Stomach (tissue), 9 donors: ENCODE measurements around the gene MAP3K5. TPM values are rescaled to one million over a fixed set of nuclear protein-coding genes. Genes with fewer than 3 reads are reported as not detected.

ENCODE experiments used
- DNase-seq, 2 donors: peaks; one replicate each; pipeline versions ENCODE4 v3.0.0 to v3.0.0-alpha.2; 2013 to 2019
- H3K27ac ChIP-seq, 5 donors: fragments of 200-600 bp in 4 of 5; sonication (generic) in 4 of 5; one replicate each; pipeline ENCODE4 v1.5.1; 2013 to 2019; ENCODE audit warnings: mild to moderate bottlenecking in 1 of 5, moderate library complexity in 1 of 5
- H3K27me3 ChIP-seq, 3 donors: fragments of 200-600 bp; sonication (generic); one replicate each; pipeline ENCODE4 v1.5.1; 2017 to 2019; ENCODE audit warnings: mixed run types in 1 of 3
- H3K36me3 ChIP-seq, 4 donors: fragments of 200-600 bp; sonication (generic); 1 replicate in 3 of 4; 2 replicates in 1 of 4; pipeline ENCODE4 v1.5.1; 2016 to 2019
- H3K4me1 ChIP-seq, 4 donors: fragments of 200-600 bp; sonication (generic); one replicate each; pipeline ENCODE4 v1.5.1; 2016 to 2019
- H3K4me3 ChIP-seq, 4 donors: fragments of 200-600 bp; sonication (generic) in 3 of 4; one replicate each; pipeline ENCODE4 v1.5.1; 2016 to 2019; ENCODE audit warnings: mild to moderate bottlenecking in 1 of 4
- H3K9me3 ChIP-seq, 4 donors: fragments of 200-600 bp; sonication (generic); one replicate each; pipeline ENCODE4 v1.5.1; 2016 to 2019
- EP300 ChIP-seq: sonication (generic); formaldehyde crosslinking; IDR thresholded peaks from one replicate; pipeline ENCODE4 v1.6.1; 2017; ENCODE audit warnings: antibody characterized with exemption
- POLR2A ChIP-seq, 4 donors: fragments of 450-650 bp; IDR thresholded peaks; one replicate each; pipeline ENCODE4 v1.6.1; 2016; ENCODE audit warnings: antibody characterized with exemption in 4 of 4, control low read depth in 2 of 4, mild to moderate bottlenecking in 1 of 4, moderate library complexity in 1 of 4
- POLR2AphosphoS5 ChIP-seq, 3 donors: sonication (generic); formaldehyde crosslinking; IDR thresholded peaks; one replicate each; pipeline ENCODE4 v1.6.1; 2016; ENCODE audit warnings: antibody characterized with exemption in 3 of 3
- WGBS, 5 donors: extraction: QIAGEN DNeasy Blood & Tissue Kit in 3 of 5; methylation state at CpG; one replicate each; pipeline versions ENCODE4 v1.1.5 to v1.1.7; 2013 to 2018; 5-methylcytosine and 5-hydroxymethylcytosine counted together
- intact Hi-C: fragments of 100-400 bp; cut with DNase I; formaldehyde crosslinking; loops from one replicate; pipeline ENCODE4 v1.15.1; 2023; ENCODE audit warnings: low total_unique reads
- polyA plus RNA-seq, 3 donors: library from polyadenylated mRNA; stranded (reverse); fragments of 200-250 nt; gene quantifications; one replicate each; pipeline ENCODE4 v1.2.3, GENCODE V29; 2013
- total RNA-seq, 5 donors: library from RNA; depleted of rRNA; stranded (reverse); fragments of >200 nt; gene quantifications; one replicate each; pipeline versions ENCODE4 v1.1.0 to v1.2.3, GENCODE V29; 2014 to 2016
- TF ChIP-seq, protein P1 (sequence below), 7 experiments: fragments of 450-650 bp in 4 of 7; fragments of 200-600 bp in 3 of 7; sonication (generic) in 3 of 7; IDR thresholded peaks; one replicate each; pipeline ENCODE4 v1.5.1; 2016 to 2019; ENCODE audit warnings: antibody characterized with exemption in 7 of 7, control low read depth in 2 of 7, mild to moderate bottlenecking in 1 of 7
- donor health status: healthy with polysubstance abuse.
- donor health status: Bipolar disorder and iron deficiency.
- donor health status: healthy.

MAP3K5 gene
- total and polyA plus RNA-seq, 8 donors: 4.9 to 40.3 (median 23.6) TPM

DNA sequence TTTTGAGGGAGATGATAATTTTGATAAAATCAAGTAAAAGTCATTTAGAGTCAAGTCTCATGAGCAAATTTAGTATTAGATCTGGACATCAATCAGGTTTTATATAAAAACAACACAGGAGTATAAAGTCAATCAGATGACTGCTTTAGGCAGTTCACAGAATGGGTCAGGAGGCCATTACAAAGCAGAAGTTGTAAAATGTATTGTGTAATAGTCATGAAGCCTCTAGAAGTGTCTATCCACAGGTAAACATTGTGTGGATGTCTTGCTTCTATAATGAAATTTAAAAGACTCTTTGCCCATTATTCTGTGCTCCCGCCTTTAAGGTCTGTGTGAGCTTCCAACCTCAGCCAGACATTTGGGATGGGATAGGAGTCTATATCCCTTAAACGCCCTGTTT is 270.9 kb downstream of the MAP3K5 start:
- Histone ChIP-seq H3K27me3 (no peaks in the 10 kb centered on the region), H3K27ac (no peak overlapping the region), H3K4me1 (peaks cover 0 to 34% (median 10%) of the 10 kb centered on the region in 4 donors), H3K36me3 (no peaks in the 10 kb centered on the region), H3K4me3 (no peak overlapping the region), H3K9me3 (no peaks in the 10 kb centered on the region)
- TF ChIP-seq EP300 (no peak), POLR2A (IDR thresholded peaks at IDR 0.05) (no peak), POLR2AphosphoS5 (IDR thresholded peaks at IDR 0.05) (no peak)
- TF ChIP-seq, protein P1, sequence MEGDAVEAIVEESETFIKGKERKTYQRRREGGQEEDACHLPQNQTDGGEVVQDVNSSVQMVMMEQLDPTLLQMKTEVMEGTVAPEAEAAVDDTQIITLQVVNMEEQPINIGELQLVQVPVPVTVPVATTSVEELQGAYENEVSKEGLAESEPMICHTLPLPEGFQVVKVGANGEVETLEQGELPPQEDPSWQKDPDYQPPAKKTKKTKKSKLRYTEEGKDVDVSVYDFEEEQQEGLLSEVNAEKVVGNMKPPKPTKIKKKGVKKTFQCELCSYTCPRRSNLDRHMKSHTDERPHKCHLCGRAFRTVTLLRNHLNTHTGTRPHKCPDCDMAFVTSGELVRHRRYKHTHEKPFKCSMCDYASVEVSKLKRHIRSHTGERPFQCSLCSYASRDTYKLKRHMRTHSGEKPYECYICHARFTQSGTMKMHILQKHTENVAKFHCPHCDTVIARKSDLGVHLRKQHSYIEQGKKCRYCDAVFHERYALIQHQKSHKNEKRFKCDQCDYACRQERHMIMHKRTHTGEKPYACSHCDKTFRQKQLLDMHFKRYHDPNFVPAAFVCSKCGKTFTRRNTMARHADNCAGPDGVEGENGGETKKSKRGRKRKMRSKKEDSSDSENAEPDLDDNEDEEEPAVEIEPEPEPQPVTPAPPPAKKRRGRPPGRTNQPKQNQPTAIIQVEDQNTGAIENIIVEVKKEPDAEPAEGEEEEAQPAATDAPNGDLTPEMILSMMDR (IDR thresholded peaks at IDR 0.05): no peak
- WGBS, 5 donors: 60 to 91% (median 87%) methylated on average over 2 of the region's 2 CpGs
- intact Hi-C loops: no loop called here
- no peak for DNase-seq

DNA sequence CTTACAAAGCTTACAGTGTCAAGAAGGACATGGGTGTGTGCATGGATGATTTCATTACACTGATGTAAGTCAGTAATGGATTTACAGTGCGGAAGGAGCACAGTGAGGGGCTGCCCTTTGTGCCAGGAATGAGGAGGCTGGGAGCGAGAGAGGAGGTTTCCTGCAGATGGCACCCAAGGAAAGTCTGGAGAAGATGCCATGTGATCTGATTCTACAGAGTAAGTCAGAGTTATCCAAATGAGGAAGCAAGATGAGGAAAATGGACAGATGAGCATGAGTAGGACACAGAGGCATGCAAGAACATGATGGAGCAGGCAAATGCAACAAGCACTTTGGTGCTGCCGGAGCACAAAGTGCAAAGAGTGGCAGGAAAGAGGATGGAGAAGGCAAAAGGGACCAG is 271.8 kb downstream of the MAP3K5 start:
- no peak overlapping the region for H3K4me3 ChIP-seq
- H3K27ac ChIP-seq: no peak overlapping the region
- H3K27me3 ChIP-seq: no peaks in the 10 kb centered on the region
- peaks cover 0 to 26% (median 5%) of the 10 kb centered on the region in 4 donors for H3K4me1 ChIP-seq
- DNase-seq: no peak
- no peak for TF ChIP-seq POLR2AphosphoS5 (IDR thresholded peaks at IDR 0.05)
- TF ChIP-seq, protein P1 (IDR thresholded peaks at IDR 0.05): no peak
- TF ChIP-seq EP300: no peak
- no peak for TF ChIP-seq POLR2A (IDR thresholded peaks at IDR 0.05)
- intact Hi-C loops: no loop called here
- no peaks in the 10 kb centered on the region for H3K9me3 ChIP-seq
- no peaks in the 10 kb centered on the region for H3K36me3 ChIP-seq
- 89 to 98% (median 97%) methylated on average over 3 of the region's 3 CpGs for WGBS, 5 donors

DNA sequence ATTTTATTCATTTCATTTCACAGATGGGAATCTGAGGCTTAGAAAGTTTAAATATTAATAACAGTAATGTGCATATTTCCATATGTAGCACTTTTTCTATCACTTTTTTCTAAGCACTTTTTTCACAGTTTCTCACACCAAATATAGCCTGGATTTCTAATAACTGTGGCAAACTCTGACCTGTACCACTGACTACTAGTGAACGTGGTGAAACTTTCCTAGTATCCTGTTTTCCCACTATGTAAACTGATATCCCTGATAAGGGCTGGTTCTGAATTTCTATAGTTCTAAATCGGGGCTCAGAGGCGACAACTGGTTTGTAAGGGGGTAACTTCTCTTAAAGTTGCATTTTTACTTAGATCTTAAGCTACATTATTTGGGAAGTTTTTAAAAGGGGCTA is 274.7 kb downstream of the MAP3K5 start:
- Histone ChIP-seq H3K27ac (peak overlapping the region in 1 of 5 donors; percentile 31), H3K36me3 (no peaks in the 10 kb centered on the region), H3K4me3 (no peak overlapping the region), H3K9me3 (no peaks in the 10 kb centered on the region), H3K4me1 (peaks cover 0 to 12% (median 3%) of the 10 kb centered on the region in 4 donors), H3K27me3 (no peaks in the 10 kb centered on the region)
- 60 to 74% (median 64%) methylated on average over 3 of the region's 3 CpGs for WGBS, 5 donors
- TF ChIP-seq EP300 (no peak), POLR2AphosphoS5 (IDR thresholded peaks at IDR 0.05) (no peak), POLR2A (IDR thresholded peaks at IDR 0.05) (no peak)
- TF ChIP-seq, protein P1 (IDR thresholded peaks at IDR 0.05): no peak
- no peak for DNase-seq
- intact Hi-C loops: no loop called here

DNA sequence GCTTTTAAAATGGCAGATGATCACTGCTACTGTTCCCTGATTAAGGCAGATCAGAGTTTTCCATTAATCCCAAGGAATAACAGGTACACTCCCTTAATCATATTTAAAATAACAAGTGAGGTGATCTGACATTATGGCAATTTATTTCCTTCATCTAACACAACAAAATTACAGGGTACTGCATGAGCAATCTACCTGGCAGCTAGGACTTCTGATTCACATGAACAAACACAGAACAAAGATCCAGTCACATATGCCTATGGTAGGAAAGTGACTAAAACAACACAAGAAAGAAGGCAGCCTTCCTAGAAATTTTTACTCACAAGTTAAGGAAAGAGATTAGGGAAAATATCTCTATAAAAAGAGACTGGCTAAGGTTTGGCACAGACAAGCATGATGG is 275.3 kb downstream of the MAP3K5 start:
- intact Hi-C loops: no loop called here
- DNase-seq: no peak
- Histone ChIP-seq H3K36me3 (no peaks in the 10 kb centered on the region), H3K27me3 (no peaks in the 10 kb centered on the region), H3K27ac (peak overlapping the region in 1 of 5 donors; percentile 31), H3K4me1 (peaks cover 0 to 17% (median 7%) of the 10 kb centered on the region in 4 donors), H3K4me3 (no peak overlapping the region), H3K9me3 (no peaks in the 10 kb centered on the region)
- TF ChIP-seq EP300: no peak
- no peak for TF ChIP-seq POLR2A (IDR thresholded peaks at IDR 0.05)
- TF ChIP-seq POLR2AphosphoS5 (IDR thresholded peaks at IDR 0.05): peak in 1 of 3 donors; percentile 34
- TF ChIP-seq, protein P1 (IDR thresholded peaks at IDR 0.05): no peak
